ENCODE results near the gene KEAP1. TPM values are rescaled to one million over a fixed set of nuclear protein-coding genes. Genes with fewer than 3 reads are reported as not detected.
"Not testable (repeated sequence)": the region's sequence is repeated elsewhere in the genome, so short reads cannot be mapped to it uniquely, and the experiment has no call there.

KEAP1 gene
- total RNA-seq, 1 experiment from 2014 or later, result 141 TPM

DNA sequence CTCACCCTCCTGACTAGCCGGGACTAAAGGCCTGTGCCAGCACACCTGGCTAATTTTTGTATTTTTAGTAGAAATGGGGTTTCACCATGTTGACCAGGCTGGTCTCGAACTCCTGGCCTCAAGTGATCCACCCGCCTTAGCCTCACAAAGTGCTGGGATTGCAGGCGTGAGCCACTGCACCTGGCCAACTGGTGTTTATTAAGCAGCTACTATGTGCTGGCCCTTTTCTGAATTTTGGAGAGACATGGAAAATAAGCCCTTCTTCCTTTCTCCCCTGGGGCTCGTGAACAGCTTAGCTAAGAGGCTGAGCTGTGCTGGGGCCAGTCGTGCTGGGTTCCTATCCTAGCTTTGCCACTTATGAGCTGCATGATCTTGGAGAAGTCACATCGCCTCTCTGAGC lies 44.4 kb downstream of the KEAP1 start:
- DNase-seq (ENCODE audit: low spot score); in situ Hi-C loops (cut with HindIII; ENCODE audit: low sequenced_read_pairs): not testable (repeated sequence)

DNA sequence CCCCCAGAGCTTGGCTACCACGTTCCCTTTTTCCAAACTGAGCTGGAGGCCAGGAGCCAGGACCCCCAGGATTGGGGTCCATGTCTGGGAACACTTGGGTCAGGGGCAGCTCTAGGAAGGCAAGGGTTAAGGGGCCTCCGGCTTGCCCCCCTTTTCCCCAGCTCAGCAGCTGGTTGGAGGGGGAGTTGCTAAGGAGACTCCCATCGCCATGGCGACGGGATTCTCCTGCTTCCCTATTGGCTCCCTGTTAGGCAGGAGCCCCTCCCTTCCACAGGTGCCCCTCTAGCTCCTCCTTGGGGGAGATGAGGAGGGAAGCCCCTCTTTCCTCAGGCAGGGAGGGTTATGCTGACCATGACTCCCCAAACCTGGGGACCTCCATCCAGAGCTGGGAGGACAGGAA lies 48.9 kb downstream of the KEAP1 start:
- DNase-seq (ENCODE audit: low spot score), result peak; percentile 91
- in situ Hi-C loops (cut with HindIII; ENCODE audit: low sequenced_read_pairs), result no loop called here

DNA sequence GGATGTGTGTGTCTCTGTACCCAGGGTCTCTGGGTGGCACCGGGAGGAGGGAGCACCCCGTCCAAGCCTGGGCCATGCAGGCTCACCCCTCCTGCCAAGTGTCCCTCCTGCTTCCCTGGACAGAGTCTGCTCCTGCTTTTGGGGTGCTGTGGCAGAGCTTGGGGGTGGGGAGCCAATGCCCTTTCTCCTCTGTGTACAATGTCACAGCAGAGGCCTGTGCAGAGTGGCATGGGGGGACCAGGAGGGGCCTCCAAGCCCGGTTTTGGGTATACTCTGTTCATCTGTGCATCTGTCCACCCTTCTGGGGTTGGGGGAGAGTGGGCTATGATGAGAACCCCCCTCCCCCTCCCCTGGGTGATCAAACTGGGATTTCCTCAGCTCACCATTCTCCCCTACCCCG lies 49.3 kb downstream of the KEAP1 start:
- DNase-seq (ENCODE audit: low spot score), result peak; percentile 28
- in situ Hi-C loops (cut with HindIII; ENCODE audit: low sequenced_read_pairs), result no loop called here

DNA sequence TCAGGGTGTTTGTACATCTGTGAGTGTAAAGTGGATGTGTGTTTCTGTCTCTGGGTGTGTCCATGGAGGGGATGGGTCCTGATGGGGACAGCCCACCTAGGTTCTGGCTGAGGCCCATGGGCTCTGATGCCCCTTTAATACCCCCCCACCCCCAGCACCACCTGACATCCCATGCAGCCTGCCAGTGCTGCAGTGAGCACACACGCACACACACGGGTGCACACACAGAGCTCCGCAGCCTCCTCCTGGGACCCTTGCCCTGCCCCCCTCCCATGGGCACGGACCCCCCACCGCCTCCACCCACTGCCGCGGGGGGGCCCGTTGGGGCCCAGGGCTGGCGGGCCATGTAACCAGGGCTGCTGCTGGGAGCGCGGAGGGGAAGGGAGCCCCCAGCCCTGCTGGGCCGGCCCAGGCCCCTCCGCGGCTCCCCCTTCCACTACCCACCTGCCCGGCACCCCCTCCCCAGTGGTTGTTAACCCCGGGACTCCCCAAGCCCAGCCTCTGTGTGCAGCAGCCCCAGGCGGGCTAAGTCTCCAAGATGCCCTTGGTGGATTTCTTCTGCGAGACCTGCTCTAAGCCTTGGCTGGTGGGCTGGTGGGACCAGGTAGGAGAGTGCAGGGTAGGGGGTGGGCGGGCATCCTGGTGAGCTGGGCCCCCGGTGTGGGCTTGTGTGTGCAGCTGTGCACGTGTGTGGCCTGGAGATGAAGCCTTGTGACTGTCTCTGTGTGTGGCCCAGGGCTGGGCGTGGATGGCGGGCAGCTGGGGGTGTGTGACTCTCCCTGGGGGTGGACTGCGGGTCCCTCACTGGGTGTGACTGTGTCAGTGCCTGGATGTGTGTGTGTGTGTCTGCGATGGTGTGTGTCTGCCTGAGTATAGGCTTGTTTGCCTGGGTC lies 50.2 kb downstream of the KEAP1 start:
- peak; percentile 52 for DNase-seq (ENCODE audit: low spot score)
- in situ Hi-C loops (cut with HindIII; ENCODE audit: low sequenced_read_pairs), result no loop called here

DNA sequence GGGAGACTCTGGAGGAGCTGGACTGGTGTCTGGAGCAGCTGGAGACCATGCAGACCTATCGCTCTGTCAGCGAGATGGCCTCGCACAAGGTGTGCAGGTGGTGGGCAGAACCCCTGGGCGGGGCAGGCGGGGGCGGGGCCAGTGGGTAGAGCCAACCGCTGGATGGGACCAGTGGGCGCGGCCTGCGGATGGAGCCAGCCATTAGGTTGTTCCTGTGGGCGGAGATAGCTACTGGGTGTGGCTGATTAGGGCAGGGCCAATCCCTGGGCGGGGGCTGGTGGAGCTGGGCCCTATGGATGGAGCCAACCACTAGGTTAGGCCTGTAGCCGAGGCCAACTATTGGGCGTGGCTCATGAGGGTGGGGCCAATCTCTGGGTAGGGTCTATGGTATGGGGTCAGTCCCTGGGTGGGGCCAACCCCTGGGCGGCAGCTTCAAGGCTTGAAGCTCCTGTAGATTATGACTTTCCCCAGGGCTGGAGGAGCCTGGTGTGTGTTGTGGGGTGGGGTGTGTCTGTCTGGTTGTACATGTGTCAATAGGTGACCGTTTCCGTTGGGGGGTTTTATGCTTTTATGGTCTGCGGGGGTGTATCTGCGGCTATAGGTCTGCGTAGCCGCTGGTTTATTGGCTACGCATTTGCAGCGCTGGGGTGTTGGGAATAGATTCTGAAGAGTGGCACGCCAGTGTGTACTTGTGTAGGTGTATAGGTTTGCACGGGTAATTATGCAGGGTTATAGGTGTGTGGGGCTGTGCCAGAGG lies 52.1 kb downstream of the KEAP1 start:
- in situ Hi-C loops (cut with HindIII; ENCODE audit: low sequenced_read_pairs), result no loop called here
- peak; percentile 34 for DNase-seq (ENCODE audit: low spot score)

DNA sequence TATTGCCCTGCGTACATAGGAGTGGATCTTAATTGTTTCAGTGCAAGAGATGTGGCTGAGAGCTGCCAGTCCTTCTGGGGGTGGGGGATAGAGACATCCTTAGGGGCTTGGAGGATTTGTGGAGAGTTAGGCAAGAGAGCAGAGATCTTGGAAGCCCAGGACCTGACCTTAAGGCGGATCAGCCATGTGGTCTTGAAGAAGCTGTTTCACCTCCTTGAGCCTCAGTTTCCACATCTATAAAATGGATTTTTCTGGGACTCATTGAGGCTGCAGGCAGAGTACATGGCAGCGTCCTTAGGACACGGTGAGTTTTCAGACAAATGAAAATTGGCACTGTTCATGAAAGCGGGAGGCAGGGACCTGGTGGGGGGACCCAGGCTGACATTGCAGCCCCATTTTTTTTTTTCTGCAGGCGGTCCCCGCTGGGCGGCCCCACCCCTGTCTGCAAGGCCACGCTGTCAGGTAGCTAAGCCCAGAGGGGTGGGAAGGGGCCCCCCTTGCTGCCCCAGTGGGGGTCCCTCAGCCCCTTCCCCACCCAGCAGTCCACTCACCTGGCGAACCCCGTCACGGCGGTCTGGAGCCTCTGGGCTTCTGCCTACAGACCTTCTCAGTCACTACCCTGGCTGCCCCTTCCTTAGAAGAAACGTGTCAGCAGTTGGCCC lies 52.8 kb downstream of the KEAP1 start:
- in situ Hi-C loops (cut with HindIII; ENCODE audit: low sequenced_read_pairs), result no loop called here
- no peak for DNase-seq (ENCODE audit: low spot score)

DNA sequence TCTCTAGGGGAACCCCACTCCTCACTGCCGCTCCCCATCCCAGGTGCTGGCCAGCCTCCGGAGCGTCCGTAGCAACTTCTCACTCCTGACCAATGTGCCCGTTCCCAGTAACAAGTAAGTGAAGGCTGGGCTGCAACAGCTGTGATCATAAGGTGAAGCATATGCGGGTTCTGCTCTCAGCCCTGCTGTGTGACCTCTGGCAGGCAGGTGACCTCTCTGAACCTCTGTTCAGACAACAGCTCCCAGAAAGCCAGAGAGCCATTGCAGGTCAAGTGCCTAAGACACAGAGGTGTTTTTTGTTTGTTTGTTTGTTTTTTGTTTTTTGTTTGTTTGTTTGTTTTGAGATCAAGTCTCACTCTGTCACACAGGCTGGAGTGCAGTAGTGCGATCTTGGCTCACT lies 54.1 kb downstream of the KEAP1 start:
- no peak for DNase-seq (ENCODE audit: low spot score)
- in situ Hi-C loops (cut with HindIII; ENCODE audit: low sequenced_read_pairs), result no loop called here

DNA sequence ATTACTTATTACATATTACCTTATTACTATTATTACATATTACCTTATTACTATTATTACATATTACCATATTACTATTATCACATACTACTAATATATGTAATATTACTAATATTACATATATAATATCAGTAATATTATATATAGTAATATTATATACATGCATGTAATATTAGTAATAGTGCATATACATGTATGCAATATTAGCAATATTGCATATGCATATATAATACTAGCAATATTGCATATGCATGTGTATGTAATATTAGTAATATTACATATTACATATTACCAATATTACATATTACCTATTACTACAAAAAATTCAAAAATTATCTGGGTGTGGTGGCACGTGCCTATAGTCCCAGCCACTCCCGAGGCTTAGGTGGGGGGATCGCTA lies 60.5 kb downstream of the KEAP1 start:
- no peak for DNase-seq (ENCODE audit: low spot score)
- in situ Hi-C loops (cut with HindIII; ENCODE audit: low sequenced_read_pairs), result no loop called here

DNA sequence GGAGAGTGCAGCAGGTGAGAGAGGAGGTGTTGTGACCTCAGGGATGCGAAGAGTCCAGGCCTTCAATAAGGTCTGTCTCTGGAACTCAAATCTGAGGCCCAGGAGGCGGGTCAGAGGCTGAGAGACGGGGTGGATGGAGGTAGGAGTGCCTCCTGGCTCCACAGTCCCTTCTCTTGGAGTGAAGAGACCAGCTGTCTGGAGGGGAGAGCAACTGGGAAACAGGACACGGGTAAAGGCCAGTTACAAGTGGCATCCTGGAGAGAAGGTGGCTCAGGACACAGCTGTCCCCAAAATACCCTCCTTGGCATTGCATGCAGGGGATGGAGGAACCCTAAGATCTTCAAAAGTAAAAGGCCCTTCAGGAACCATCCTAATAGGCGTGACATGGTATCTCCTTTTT lies 63.6 kb downstream of the KEAP1 start:
- no peak for DNase-seq (ENCODE audit: low spot score)
- in situ Hi-C loops (cut with HindIII; ENCODE audit: low sequenced_read_pairs), result no loop called here

Other genes with a start within 250 kb of the KEAP1 start
- 14.5 and 16.9 TPM in 2 replicates for gene ICAM1, start 232.2 kb downstream of the KEAP1 start, total RNA-seq (2014; rRNA removed; shearing (Covaris generic))
- 2.4 and 7.1 TPM in 2 replicates for gene ICAM4, start 216.4 kb downstream of the KEAP1 start, total RNA-seq (2014; rRNA removed; shearing (Covaris generic))
- 13.2 and 14.8 TPM in 2 replicates for gene ICAM5, start 213.4 kb downstream of the KEAP1 start, total RNA-seq (2014; rRNA removed; shearing (Covaris generic))
- 0.55 and 1.6 TPM in 2 replicates for gene ZGLP1, start 193.5 kb downstream of the KEAP1 start, total RNA-seq (2014; rRNA removed; shearing (Covaris generic))
- gene FDX2, start 187.3 kb downstream of the KEAP1 start, total RNA-seq (2014; rRNA removed; shearing (Covaris generic)), result 25.2 and 26.2 TPM in 2 replicates
- gene RAVER1, start 169.8 kb downstream of the KEAP1 start, total RNA-seq (2014; rRNA removed; shearing (Covaris generic)), result 21.8 and 22.7 TPM in 2 replicates
- 21.8 and 23.8 TPM in 2 replicates for gene ICAM3, start 163.7 kb downstream of the KEAP1 start, total RNA-seq (2014; rRNA removed; shearing (Covaris generic))
- gene TYK2, start 122.8 kb downstream of the KEAP1 start, total RNA-seq (2014; rRNA removed; shearing (Covaris generic)), result 82.0 and 134 TPM in 2 replicates
- 298 and 319 TPM in 2 replicates for gene CDC37, start 99.8 kb downstream of the KEAP1 start, total RNA-seq (2014; rRNA removed; shearing (Covaris generic))
- gene PDE4A, start 82.8 kb downstream of the KEAP1 start, total RNA-seq (2014; rRNA removed; shearing (Covaris generic)), result 7.6 and 10.7 TPM in 2 replicates
- gene S1PR5, start 14.1 kb upstream of the KEAP1 start, total RNA-seq (2014; rRNA removed; shearing (Covaris generic)), result 13.5 and 22.1 TPM in 2 replicates
- 50.9 and 58.5 TPM in 2 replicates for gene ATG4D, start 40.5 kb upstream of the KEAP1 start, total RNA-seq (2014; rRNA removed; shearing (Covaris generic))
- gene KRI1, start 62.7 kb upstream of the KEAP1 start, total RNA-seq (2014; rRNA removed; shearing (Covaris generic)), result 17.4 and 27.0 TPM in 2 replicates
- gene CDKN2D, start 65.6 kb upstream of the KEAP1 start, total RNA-seq (2014; rRNA removed; shearing (Covaris generic)), result 12.4 and 15.6 TPM in 2 replicates
- 75.0 and 80.7 TPM in 2 replicates for gene AP1M2, start 84.0 kb upstream of the KEAP1 start, total RNA-seq (2014; rRNA removed; shearing (Covaris generic))
- 7.4 and 12.8 TPM in 2 replicates for gene SLC44A2, start 122.2 kb upstream of the KEAP1 start, total RNA-seq (2014; rRNA removed; shearing (Covaris generic))
- gene ILF3, start 151.0 kb upstream of the KEAP1 start, total RNA-seq (2014; rRNA removed; shearing (Covaris generic)), result 363 and 464 TPM in 2 replicates
- gene QTRT1, start 198.1 kb upstream of the KEAP1 start, total RNA-seq (2014; rRNA removed; shearing (Covaris generic)), result 85.4 and 93.4 TPM in 2 replicates
- 90.2 and 121 TPM in 2 replicates for gene DNM2, start 214.7 kb upstream of the KEAP1 start, total RNA-seq (2014; rRNA removed; shearing (Covaris generic))